NT2/D1 (cell line): Measurements from ENCODE around the gene SLITRK2.

Experiments
- SUZ12 ChIP-seq: IDR thresholded peaks from 2 replicates; pipeline ENCODE4 v1.6.1; 2011; ENCODE audit not compliant: insufficient read length, insufficient read depth; ENCODE audit errors: extremely low read depth
- YY1 ChIP-seq: IDR thresholded peaks from 2 replicates; pipeline ENCODE4 v1.6.1; 2011; ENCODE audit not compliant: insufficient read length, insufficient read depth
- ZNF274 ChIP-seq: IDR thresholded peaks from 2 replicates; pipeline ENCODE4 v1.6.1; 2011; ENCODE audit warnings: mild to moderate bottlenecking, low read depth, low read length

GRCh38 chrX:145817331-145818185 is at the start of gene SLITRK2:
- TF ChIP-seq ZNF274 (no peak), YY1 (no peak), SUZ12 (no peak)
